Smooth muscle cell (in vitro differentiated cells): Measurements from ENCODE around the gene LARP4B. TPM values are rescaled to one million over a fixed set of nuclear protein-coding genes. Genes with fewer than 3 reads are reported as not detected.

Experiments used
- DNase-seq: peaks from one replicate; lab custom pipeline; 2025; ENCODE audit not compliant: unreplicated experiment; lab: John Stamatoyannopoulos, UW
- H2AFZ ChIP-seq: fragments of 200-600 bp; sonication (generic); 2 replicates; pipeline ENCODE4 v1.6.0; 2016; ENCODE audit warnings: antibody characterized with exemption, low read depth, mild to moderate bottlenecking
- H3F3A ChIP-seq: fragments of 200-600 bp; sonication (generic); 2 replicates; pipeline ENCODE4 v1.6.0; 2017; ENCODE audit warnings: antibody characterized with exemption, low read depth
- H3K27ac ChIP-seq: fragments of 200-600 bp; sonication (generic); 2 replicates; pipeline ENCODE4 v1.5.1; 2016; ENCODE audit warnings: low read depth, mild to moderate bottlenecking
- H3K27me3 ChIP-seq: fragments of 200-600 bp; sonication (generic); 2 replicates; pipeline ENCODE4 v1.6.1; 2016; ENCODE audit warnings: low read depth, mild to moderate bottlenecking
- H3K36me3 ChIP-seq: fragments of 200-600 bp; sonication (generic); 2 replicates; pipeline ENCODE4 v1.5.1; 2016; ENCODE audit warnings: low read depth
- H3K4me1 ChIP-seq: fragments of 200-600 bp; sonication (generic); 2 replicates; pipeline ENCODE4 v1.5.1; 2016; ENCODE audit warnings: low read depth
- H3K4me2 ChIP-seq: fragments of 200-600 bp; sonication (generic); 2 replicates; pipeline ENCODE4 v1.6.0; 2016; ENCODE audit warnings: mild to moderate bottlenecking
- H3K4me3 ChIP-seq: fragments of 200-600 bp; sonication (generic); 2 replicates; pipeline ENCODE4 v1.5.1; 2016; ENCODE audit warnings: mild to moderate bottlenecking
- H3K79me2 ChIP-seq: fragments of 200-600 bp; sonication (generic); 2 replicates; pipeline ENCODE4 v1.6.0; 2016; ENCODE audit warnings: low read depth, mild to moderate bottlenecking
- H3K9ac ChIP-seq: fragments of 200-600 bp; sonication (generic); 2 replicates; pipeline ENCODE4 v1.6.0; 2016; ENCODE audit warnings: low read depth
- H3K9me3 ChIP-seq: fragments of 200-600 bp; sonication (generic); replicated peaks from 2 replicates; pipeline ENCODE4 v1.5.1; 2016; ENCODE audit warnings: low read depth
- H4K20me1 ChIP-seq: fragments of 200-600 bp; sonication (generic); 2 replicates; pipeline ENCODE4 v1.6.0; 2016; ENCODE audit warnings: low read depth
- CTCF ChIP-seq: fragments of 200-600 bp; sonication (generic); IDR thresholded peaks from 2 replicates; pipeline ENCODE4 v1.5.1; 2017; ENCODE audit warnings: borderline replicate concordance, mild to moderate bottlenecking, antibody characterized with exemption; ENCODE audit not compliant: insufficient read depth, poor library complexity, severe bottlenecking
- WGBS: methylation state at CpG from one replicate; pipeline ENCODE4 v1.1.7; 2016; ENCODE audit warnings: low lambda C conversion rate; 5-methylcytosine and 5-hydroxymethylcytosine counted together
- polyA plus RNA-seq: library from polyadenylated mRNA; unstranded; fragments of >200 nt; fragmentation: Nextera tagmentation; extraction: Ambion mirVana; gene quantifications from 2 replicates; pipeline ENCODE4 v1.2.1, GENCODE V29; 2016
- total RNA-seq: library from RNA; depleted of rRNA; stranded (reverse); fragments of >200 nt; gene quantifications from 2 replicates; pipeline ENCODE4 v1.2.3, GENCODE V29; 2014

LARP4B gene
- total and polyA plus RNA-seq, 2 experiments from 2014 or later: 16.7 to 24.9 TPM

GRCh38 chr10:969473-970150, 38.1 kb upstream of the LARP4B start:
- Histone ChIP-seq H3K36me3 (no peaks in the 10 kb centered on the region), H3K27me3 (no peaks in the 10 kb centered on the region), H3K9ac (no peak overlapping the region), H3K27ac (no peak overlapping the region), H4K20me1 (no peaks in the 10 kb centered on the region), H3K4me3 (no peak overlapping the region), H3K4me2 (peak overlapping the region; percentile 76), H3K4me1 (no peaks in the 10 kb centered on the region), H3K79me2 (no peaks in the 10 kb centered on the region), H3K9me3 (no peaks in the 10 kb centered on the region), H2AFZ (no peak overlapping the region), H3F3A (no peaks in the 10 kb centered on the region)
- no peak for DNase-seq
- no peak for TF ChIP-seq CTCF
- 69% methylated on average over 15 of the region's 15 CpGs for WGBS

- H3K9me3 ChIP-seq: no peaks in the 10 kb centered on the region
- H3K27ac ChIP-seq: no peak overlapping the region
- no peak overlapping the region for H3K4me3 ChIP-seq
- H3K79me2 ChIP-seq: no peaks in the 10 kb centered on the region
- no peaks in the 10 kb centered on the region for H3K4me1 ChIP-seq
- H3K27me3 ChIP-seq: no peaks in the 10 kb centered on the region
- no peak overlapping the region for H2AFZ ChIP-seq
- H4K20me1 ChIP-seq: no peaks in the 10 kb centered on the region
- WGBS: 86% methylated on average over 17 of the region's 17 CpGs
- no peak overlapping the region for H3K9ac ChIP-seq
- no peaks in the 10 kb centered on the region for H3F3A ChIP-seq
- TF ChIP-seq CTCF: no peak
- H3K36me3 ChIP-seq: no peaks in the 10 kb centered on the region
- no peak for DNase-seq
- no peak overlapping the region for H3K4me2 ChIP-seq
Measured at GRCh38 chr10:968546-969199, 37.2 kb upstream of the LARP4B start.

GRCh38 chr10:966466-967235, 35.1 kb upstream of the LARP4B start:
- no peak for DNase-seq
- H3K4me2 ChIP-seq: no peak overlapping the region
- no peaks in the 10 kb centered on the region for H4K20me1 ChIP-seq
- H3K36me3 ChIP-seq: no peaks in the 10 kb centered on the region
- H3K79me2 ChIP-seq: no peaks in the 10 kb centered on the region
- no peak overlapping the region for H2AFZ ChIP-seq
- no peak overlapping the region for H3K9ac ChIP-seq
- no peak overlapping the region for H3K4me3 ChIP-seq
- no peaks in the 10 kb centered on the region for H3K9me3 ChIP-seq
- 85% methylated on average over 20 of the region's 20 CpGs for WGBS
- TF ChIP-seq CTCF: no peak
- no peaks in the 10 kb centered on the region for H3K4me1 ChIP-seq
- H3K27me3 ChIP-seq: no peaks in the 10 kb centered on the region
- H3K27ac ChIP-seq: no peak overlapping the region
- no peaks in the 10 kb centered on the region for H3F3A ChIP-seq
